GM19035 (cell line): Measurements from ENCODE around the gene UGT1A3.

ENCODE experiments used
- ATAC-seq: cut with Tn5 transposase; IDR thresholded peaks from one replicate; pipeline ENCODE4 v1.9.1; 2021; ENCODE audit not compliant: unreplicated experiment

The UGT1A3 gene

DNA sequence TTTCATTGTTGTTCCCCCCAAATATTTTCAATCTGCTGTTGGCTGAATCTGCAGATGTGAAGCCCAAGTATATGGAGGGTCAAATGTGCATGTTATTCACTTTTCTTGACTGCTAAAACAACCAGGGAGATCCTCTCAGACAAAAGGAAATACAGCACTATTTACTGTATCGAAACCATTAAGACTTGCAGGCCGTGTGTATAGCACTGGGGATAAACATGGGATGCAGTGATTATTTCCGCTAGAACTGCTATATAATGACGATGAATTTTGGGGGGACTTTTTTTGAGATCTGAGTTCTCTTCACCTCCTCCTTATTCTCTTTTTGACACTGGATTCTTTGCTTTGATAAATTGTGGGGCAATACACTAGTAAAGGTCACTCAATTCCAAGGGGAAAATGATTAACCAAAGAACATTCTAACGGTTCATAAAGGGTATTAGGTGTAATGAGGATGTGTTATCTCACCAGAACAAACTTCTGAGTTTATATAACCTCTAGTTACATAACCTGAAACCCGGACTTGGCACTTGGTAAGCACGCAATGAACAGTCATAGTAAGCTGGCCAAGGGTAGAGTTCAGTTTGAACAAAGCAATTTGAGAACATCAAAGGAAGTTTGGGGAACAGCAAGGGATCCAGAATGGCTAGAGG is 27.7 kb downstream of the UGT1A3 start:
- ATAC-seq, result no peak

DNA sequence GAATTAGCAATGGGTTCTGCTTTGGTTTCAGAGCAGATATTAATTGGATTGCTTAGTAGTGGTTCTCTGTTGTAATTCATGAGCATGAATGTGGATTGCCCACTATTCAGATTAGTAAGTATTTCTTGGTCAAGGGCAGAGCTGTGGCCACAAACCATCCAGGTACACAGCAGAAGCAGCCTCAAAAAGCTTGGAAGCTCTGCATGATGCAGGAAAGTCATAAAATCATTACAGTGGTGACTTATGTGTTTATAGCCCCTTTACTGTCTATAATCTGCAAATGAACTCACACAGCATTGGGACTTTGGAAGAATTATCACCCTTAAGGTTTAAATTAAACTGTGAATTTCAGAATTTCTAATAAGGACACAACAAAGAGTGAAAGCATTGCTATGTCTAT is 29.3 kb downstream of the UGT1A3 start:
- no peak for ATAC-seq

DNA sequence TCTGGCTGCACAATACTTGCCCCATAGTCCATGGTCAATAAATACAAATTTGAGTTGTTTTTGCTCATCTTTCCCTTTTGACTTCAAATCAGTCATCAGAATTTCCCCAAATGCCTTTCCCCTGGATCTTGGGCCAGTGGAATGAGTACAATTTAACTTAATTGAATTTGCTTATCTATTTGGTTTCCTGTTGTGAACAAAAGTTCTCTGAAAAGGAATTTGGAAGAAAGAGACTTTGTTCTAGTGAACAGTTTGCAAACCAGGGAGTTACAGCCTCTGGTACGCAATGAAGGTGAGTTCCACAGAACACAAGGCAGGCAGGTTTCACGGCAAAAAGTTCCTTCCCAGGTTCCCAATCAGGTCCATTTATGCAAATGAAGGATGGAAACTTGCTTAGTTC is 30.0 kb downstream of the UGT1A3 start:
- ATAC-seq, result no peak

DNA sequence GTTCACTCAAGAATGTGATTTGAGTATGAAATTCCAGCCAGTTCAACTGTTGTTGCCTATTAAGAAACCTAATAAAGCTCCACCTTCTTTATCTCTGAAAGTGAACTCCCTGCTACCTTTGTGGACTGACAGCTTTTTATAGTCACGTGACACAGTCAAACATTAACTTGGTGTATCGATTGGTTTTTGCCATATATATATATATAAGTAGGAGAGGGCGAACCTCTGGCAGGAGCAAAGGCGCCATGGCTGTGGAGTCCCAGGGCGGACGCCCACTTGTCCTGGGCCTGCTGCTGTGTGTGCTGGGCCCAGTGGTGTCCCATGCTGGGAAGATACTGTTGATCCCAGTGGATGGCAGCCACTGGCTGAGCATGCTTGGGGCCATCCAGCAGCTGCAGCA is 31.2 kb downstream of the UGT1A3 start, which contains the start of gene UGT1A1:
TSS of gene UGT1A1 (plus strand) at position 228 of the 400 bp plus-strand sequence. CDS start at position 246, 18 bp downstream.
- no peak for ATAC-seq

DNA sequence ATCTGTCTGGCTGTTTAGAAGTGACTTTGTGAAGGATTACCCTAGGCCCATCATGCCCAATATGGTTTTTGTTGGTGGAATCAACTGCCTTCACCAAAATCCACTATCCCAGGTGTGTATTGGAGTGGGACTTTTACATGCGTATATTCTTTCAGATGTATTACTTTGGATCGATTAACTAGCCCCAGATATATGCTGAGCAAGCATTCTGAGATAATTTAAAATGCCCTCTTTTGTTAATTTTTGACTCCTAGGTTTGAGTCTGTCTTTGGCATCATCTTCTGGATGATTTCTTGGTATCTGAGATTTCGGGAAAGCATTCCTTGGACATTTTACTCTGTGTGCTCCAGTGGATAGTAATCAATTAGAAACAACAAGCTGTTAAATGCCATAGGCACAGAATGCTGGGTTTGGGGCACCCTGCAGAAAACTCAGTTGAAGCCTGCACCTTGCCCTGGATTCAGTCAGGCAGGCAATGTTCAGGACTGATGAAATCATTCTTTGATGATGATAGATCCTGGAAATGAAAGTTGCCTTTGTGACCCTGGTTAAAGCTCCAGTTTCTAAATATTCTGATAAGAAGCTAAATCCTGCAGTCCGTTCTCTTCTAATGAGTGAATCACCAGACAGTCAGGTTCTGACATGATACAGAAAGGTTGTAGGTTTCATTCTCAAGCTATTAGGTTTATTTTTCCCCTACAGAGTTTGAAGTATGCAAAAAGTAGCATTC is 32.4 kb downstream of the UGT1A3 start:
- no peak for ATAC-seq

DNA sequence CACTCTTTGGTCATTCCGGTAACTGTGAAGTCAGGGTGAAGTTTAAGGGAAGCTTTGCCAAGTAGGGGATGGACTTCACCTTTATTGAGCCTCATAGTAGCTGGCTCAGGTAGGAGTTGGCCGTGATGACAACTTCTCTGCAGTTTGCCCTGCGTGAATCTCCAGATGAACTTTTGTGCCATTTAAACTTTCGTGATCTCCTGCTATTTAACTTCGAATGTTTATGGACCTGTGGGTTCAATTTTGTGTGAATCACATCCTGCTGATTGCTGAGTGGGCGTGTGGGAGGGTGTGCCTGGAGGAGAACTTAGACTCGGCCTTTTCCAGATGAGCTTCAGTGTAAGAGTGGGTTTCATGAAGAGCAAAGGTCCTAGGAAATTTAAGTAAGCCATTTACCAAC is 35.4 kb downstream of the UGT1A3 start:
- ATAC-seq, result no peak

DNA sequence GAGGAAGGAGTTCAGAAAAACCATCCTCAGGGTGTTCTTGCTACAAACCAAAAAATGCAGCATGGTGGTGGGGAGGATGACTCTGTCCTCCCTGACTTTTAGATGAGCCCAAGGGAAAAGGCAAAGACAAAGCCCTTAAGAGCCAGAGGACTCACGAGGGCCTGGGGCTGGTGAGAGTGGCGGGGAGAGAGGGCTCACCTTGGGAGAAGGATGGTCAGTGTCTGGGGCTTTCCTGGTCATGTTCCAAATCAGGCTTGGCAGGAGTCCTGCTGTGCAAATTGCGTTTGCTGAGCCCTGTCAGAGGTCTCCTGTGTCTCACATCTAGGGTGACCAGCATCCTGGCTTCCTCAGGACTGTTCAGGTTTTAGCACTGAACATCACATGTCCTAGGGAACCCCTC is 35.9 kb downstream of the UGT1A3 start:
- ATAC-seq, result no peak

DNA sequence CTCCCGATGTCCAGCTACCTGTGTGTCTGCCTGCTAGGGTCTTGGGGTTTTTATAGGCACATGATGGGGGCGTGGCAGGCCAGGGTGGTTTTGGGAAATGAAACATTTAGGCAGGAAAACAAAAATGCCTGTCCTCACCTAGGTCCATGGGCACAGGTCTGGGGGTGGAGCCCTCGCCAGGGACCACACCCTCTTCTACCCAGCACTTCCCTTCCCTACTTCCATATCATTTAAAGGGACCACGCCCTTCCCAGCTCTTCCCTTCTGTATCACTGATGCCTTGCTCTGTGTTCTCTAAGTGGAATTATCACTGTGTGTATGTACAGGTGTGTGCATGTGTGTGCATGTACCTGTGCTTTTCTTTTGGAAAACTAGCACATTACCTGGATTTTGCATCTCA is 37.6 kb downstream of the UGT1A3 start:
- no peak for ATAC-seq

DNA sequence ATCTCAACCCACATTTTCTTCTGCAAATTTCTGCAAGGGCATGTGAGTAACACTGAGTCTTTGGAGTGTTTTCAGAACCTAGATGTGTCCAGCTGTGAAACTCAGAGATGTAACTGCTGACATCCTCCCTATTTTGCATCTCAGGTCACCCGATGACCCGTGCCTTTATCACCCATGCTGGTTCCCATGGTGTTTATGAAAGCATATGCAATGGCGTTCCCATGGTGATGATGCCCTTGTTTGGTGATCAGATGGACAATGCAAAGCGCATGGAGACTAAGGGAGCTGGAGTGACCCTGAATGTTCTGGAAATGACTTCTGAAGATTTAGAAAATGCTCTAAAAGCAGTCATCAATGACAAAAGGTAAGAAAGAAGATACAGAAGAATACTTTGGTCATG is 39.2 kb downstream of the UGT1A3 start:
- ATAC-seq, result no peak

DNA sequence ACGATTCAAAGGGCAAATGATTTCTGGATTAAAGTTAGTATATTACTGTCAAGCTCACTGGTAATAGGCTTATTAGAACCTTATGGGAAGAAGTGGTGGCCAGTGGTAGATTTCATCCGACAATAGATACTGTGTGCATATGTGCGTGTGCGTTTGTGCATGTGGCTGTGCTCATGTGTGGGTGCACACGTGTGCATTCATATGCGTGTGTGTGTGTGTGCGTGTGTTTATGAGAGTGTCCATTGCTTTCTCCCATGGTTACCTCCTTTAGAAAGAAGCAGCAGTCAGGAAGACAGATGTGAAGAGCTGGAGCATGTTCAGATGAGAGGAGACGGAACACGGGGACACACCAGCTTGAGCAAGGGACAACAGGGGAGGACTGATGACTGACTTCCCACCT is 40.4 kb downstream of the UGT1A3 start:
- no peak for ATAC-seq

DNA sequence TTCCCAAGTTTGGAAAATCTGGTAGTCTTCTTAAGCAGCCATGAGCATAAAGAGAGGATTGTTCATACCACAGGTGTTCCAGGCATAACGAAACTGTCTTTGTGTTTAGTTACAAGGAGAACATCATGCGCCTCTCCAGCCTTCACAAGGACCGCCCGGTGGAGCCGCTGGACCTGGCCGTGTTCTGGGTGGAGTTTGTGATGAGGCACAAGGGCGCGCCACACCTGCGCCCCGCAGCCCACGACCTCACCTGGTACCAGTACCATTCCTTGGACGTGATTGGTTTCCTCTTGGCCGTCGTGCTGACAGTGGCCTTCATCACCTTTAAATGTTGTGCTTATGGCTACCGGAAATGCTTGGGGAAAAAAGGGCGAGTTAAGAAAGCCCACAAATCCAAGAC is 43.3 kb downstream of the UGT1A3 start:
- ATAC-seq, result no peak

DNA sequence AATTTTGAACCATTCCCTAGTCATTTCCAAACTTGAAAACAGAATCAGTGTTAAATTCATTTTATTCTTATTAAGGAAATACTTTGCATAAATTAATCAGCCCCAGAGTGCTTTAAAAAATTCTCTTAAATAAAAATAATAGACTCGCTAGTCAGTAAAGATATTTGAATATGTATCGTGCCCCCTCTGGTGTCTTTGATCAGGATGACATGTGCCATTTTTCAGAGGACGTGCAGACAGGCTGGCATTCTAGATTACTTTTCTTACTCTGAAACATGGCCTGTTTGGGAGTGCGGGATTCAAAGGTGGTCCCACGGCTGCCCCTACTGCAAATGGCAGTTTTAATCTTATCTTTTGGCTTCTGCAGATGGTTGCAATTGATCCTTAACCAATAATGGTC is 43.7 kb downstream of the UGT1A3 start:
- no peak for ATAC-seq

DNA sequence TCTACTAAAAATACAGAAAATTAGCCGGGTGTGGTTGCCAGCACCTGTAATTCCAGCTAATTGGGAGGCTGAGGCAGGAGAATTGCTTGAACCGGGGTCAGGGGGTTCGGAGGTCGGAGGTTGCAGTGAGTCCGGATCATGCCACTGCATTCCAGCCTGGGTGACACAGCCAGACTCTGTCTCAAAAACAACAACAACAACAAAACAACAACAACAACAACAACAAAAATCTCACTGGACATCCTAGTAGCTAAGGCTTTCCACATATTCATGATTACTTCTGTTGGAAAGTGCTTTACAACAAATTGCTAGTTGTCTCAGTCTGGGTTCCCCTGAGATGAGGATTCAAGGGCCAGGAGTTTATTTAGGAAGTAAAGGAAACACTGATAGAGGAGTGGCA is 45.0 kb downstream of the UGT1A3 start:
- ATAC-seq, result no peak

DNA sequence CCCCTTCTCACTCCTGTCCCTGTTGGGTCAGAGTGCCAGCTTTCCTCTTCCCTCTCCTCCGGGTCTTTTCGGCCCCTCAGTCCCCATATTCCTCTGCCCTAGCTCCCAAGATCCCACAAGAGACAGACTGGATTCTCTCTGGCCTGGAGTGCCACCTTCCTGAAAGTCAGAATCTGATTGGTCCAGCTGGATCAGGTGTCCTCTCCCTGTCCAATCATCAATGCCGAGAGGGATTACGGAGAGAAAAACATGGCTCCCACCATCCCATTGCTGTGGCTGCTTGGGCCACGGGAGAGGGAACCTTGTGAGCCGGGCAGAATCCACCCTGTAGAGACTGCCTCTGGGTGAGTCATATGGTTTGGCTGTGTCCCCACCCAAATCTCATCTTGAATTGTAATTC is 46.6 kb downstream of the UGT1A3 start:
- ATAC-seq, result no peak

DNA sequence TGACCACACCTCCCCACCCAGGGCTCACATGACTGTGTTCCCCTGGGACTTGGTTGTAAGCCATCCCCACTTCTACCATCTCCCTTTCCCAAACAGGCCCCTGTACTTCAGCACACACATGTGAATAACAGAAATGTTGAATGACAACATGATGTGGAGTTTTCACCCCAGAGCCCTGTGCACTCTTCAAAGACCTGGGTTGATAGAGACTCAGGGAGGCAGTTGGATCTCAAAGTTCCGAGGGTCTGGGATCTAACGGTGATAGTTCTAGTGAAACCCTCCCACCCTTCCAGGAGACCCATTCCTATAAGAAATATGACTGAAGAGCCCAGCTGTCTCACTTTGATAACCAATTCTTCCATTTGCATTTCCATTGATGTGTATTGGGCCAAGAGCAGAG is 49.2 kb downstream of the UGT1A3 start, which contains the start of gene MROH2A:
TSS of gene MROH2A (plus strand) at position 301 of the 400 bp plus-strand sequence. CDS start 1,029 bp downstream, outside the sequence.
- no peak for ATAC-seq

DNA sequence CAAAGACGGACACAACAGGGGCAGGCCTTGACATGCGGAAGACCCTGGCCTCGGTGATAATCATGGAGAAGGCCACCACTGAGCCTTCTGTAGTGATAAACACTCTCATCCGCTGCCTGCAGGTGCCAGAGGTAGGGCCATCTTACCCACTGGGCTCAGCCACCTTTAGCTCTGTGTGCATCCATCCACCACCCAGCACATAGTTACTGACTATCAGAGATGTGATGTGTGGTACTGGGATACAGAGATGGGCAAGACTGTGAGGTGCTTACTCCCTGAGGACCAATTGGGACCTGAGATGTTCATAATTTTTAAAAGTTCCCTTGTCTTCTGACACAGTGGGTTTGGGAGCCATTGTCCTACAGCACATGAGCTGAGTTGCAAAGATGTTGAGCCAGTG is 50.9 kb downstream of the UGT1A3 start:
- no peak for ATAC-seq

DNA sequence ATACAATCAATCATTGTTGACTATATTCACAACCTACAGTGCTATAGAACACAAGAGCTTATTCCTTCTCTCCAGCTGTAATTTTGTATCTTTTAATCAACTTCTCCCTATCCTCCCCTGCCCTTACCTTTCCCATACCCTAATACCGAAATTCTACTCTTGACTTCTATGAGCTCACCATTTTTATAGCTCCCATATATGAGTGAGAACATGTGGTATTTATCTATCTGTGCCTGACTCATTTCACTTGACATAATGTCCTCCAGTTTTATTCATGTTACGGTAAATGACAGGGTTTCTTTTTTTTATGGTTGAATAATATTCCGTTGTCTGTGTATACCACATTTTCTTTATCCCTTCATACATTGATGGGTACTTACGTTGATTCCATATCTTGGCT is 51.9 kb downstream of the UGT1A3 start:
- no peak for ATAC-seq

DNA sequence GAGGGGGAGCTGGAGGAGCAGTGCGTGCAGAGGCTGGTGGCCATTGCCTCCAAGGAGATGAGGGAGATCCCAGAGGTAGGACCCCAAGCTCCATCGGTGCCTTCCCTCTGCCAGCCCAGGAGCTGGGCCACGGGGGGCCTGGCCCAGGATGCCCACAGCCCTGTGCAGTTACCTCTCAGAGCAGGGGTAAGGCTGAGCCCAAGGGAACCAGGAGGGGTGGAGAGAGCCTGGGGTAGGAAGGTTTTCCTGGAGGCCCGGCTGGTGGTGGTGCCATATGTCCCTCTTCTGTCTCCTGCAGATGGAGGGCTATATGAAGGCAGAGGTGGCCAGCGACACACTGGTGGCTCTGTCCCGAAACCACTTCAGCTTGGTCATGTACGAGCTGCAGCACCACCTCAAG is 60.7 kb downstream of the UGT1A3 start:
- no peak for ATAC-seq

DNA sequence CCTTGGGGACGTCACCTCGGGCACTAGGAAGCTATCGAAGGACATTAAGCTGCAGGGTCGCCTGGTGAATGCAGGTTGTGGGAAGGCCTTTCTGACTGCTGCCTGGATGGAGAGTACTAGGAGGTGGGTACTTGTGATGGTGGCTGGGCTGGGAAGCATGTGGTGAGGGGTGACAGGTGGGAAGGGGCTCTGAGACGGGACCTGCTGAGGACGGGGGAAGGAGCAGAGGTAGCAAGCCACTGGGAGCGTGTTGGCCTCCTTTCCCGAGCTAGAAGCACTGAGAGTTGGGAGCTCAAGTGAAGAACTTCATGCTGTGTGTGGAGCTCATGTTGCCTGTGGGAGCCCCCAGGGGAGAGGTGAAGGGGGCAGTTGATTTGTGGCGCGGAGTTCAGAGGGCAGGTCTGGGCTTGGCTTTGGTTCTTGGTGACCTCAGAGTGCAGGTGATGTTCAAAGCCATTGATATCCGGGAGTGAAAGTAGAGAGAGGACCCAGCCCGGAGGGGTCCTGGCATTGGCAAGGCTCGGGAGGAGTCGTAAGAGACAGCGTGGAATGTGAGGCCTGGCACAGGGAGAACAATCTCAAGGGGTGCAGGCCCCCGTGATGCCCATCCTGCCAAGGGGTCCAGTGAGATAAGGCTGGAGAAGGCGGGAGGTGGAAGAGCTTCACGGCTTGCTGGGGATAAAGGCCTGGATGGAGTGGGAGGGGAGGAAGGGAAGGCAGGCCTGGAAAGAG is 62.5 kb downstream of the UGT1A3 start:
- ATAC-seq, result no peak

DNA sequence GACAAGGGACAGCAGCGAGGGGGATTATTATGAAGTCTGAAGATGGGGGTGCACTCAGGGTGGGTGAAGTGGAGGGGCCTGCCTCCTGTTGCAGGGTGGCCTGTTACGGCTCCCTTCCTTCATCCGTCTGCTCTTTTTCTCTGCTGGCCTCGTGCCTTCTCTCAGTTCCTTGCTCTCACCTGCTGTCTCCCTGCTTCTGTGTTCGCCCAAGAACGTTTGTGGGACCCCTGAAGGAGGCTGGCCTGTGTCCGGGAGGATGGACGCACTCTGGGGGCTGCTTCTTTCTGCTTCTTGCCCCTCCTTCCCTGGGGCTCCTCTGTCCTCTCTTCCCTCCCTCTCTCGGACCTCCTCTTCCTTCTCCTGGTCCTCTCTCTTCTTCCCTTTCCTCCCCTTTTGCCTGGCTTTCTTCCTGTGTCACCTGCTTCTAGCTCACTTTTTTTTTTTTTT is 63.1 kb downstream of the UGT1A3 start:
- ATAC-seq, result no peak

DNA sequence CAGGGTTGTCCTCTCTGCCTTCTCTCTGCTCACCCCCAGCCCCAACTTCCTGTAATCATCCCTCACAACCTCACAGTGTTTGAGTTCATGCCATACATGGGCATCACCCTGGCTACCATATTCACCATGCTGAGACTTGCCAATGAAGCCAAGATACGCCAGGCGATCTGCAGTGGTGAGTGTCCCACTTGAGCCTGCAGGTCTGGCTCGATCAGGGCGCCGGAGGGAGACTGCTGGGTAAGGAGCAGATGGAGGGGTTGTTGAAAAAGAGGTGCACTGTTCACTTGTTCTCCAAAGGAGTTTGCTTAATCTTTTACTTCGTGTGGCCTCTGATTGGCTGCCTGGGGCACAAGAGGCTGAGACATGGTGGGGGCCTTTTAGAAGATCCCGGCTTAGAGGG is 63.9 kb downstream of the UGT1A3 start:
- no peak for ATAC-seq
